ENCODE measurements around the gene CCL5.

GRCh38 chr17:35909408-35909807, 29.2 kb upstream of the CCL5 start:
- TF ChIP-seq POLR2AphosphoS5 (IDR thresholded peaks at IDR 0.05; ENCODE audit: borderline replicate concordance, low read depth, low read length) (no peak), EZH2 (IDR thresholded peaks at IDR 0.05) (no peak), FOXP2 (optimal IDR thresholded peaks at IDR 0.05; ENCODE audit: control extremely low read depth, extremely low read length, insufficient read depth) (no peak)

Data from SK-N-MC (cell line).